SH-SY5Y (cell line): ENCODE data around the gene RIC3.
A peak's percentile ranks its signal among the peaks of the same experiment; 100 is the strongest.

Source experiments
- GATA2 ChIP-seq: IDR thresholded peaks from 2 replicates; pipeline ENCODE4 v1.6.1; 2011; ENCODE audit warnings: mild to moderate bottlenecking, low read depth, low read length
- GATA3 ChIP-seq: IDR thresholded peaks from 2 replicates; pipeline ENCODE4 v1.6.1; 2011; ENCODE audit warnings: low read depth, mild to moderate bottlenecking, low read length, moderate library complexity

- TF ChIP-seq GATA2 = peak; percentile 83
- no peak for TF ChIP-seq GATA3
These were observed 100.1 kb downstream of the RIC3 start for GRCh38 chr11:8068605-8069221.
